Activated naive CD4-positive, alpha-beta T cell treated with anti-CD3 and anti-CD28 coated beads, Interleukin-2, amount 10 ng/mL, durations not matched to agents 7 days and 5 days (primary cell): ENCODE data around the gene PSMB10.
A peak's percentile ranks its signal among the peaks of the same experiment; 100 is the strongest.
"Not testable (repeated sequence)": the region's sequence is repeated elsewhere in the genome, so short reads cannot be mapped to it uniquely, and the experiment has no call there.

Source experiments
- CTCF ChIA-PET: fragments of 350-600 bp; sonication (Branson Sonifier 250); formaldehyde crosslinking; loops from one replicate; lab custom pipeline; 2021; ENCODE audit warnings: antibody characterized with exemption; lab: Charles Lee
- DNase-seq: peaks from one replicate; pipeline ENCODE4 v3.0.0-alpha.2; 2020
- H3K27ac Mint-ChIP-seq: one replicate; pipeline ENCODE4 v1.8.0; 2021; ENCODE audit warnings: mild to moderate bottlenecking, moderate library complexity, mixed read lengths
- H3K27me3 Mint-ChIP-seq: one replicate; pipeline ENCODE4 v1.8.0; 2021; ENCODE audit warnings: mild to moderate bottlenecking, mixed read lengths
- H3K36me3 Mint-ChIP-seq: one replicate; pipeline ENCODE4 v1.8.0; 2021; ENCODE audit warnings: mixed read lengths
- H3K4me1 Mint-ChIP-seq: one replicate; pipeline ENCODE4 v1.8.0; 2021; ENCODE audit warnings: mixed read lengths
- H3K4me3 Mint-ChIP-seq: one replicate; pipeline ENCODE4 v1.8.0; 2021; ENCODE audit warnings: mild to moderate bottlenecking, moderate library complexity, mixed read lengths
- H3K9me3 Mint-ChIP-seq: one replicate; pipeline ENCODE4 v1.8.0; 2021; ENCODE audit warnings: mixed read lengths

PSMB10 gene

DNA sequence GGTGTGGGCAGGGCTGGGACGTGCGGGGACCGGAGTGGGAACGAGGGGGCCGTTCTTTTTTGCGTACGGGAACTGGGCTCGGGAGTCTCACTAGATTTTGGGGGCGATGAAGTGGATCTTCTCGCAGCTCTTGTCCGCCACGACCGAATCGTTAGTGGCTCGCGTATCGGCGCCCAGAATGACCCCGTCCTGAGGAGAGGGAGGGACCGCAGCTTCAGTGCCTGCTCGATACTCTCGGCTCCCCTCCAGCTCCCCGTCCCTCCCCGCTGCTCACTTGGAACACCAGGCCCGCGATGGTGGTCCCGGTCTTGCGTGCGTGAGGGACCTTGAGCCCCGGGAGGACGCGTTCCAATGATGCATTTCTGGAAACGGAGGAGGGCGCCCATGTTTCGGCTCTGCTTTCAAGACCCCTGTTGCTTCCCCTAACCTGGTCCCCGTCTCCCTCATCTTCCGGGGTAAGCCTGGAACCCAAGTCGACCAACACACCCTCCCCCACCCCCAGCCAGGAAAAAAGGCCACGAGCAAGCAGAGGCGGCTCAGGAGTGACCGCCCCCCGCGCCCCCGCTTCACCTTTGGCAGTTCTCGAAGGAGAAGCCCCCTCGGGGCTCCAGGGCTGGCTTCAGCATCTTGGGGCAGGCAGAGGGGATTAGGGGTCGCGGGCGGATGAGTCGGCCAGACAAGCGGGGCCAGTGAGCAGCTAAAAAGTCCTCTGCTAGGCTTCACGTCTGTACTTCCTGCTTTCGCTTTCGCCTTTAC is at the start of gene PSMB10:
Gene PSMB10 (minus strand): TSS at position 727 of the 756 bp plus-strand sequence. CDS start 101 bp downstream, at position 626.
- Mint-ChIP-seq H3K9me3 (no peaks in the 10 kb centered on the region), H3K27ac (peak within 1 kb of the TSS; percentile 95), H3K36me3 (peaks cover 39% of the 10 kb centered on the region), H3K27me3 (no peaks in the 10 kb centered on the region), H3K4me3 (peak within 1 kb of the TSS; percentile 98), H3K4me1 (peaks cover 53% of the 10 kb centered on the region)
- CTCF ChIA-PET = interaction anchor here (0.6 to 2.7 kb wide), 11 partner anchors 10 to 865 kb away, joined by 3 to 11 read pairs (median 3); partner anchors contain the start of genes DDX28, DUS2 and NRN1L
- DNase-seq = no peak

DNA sequence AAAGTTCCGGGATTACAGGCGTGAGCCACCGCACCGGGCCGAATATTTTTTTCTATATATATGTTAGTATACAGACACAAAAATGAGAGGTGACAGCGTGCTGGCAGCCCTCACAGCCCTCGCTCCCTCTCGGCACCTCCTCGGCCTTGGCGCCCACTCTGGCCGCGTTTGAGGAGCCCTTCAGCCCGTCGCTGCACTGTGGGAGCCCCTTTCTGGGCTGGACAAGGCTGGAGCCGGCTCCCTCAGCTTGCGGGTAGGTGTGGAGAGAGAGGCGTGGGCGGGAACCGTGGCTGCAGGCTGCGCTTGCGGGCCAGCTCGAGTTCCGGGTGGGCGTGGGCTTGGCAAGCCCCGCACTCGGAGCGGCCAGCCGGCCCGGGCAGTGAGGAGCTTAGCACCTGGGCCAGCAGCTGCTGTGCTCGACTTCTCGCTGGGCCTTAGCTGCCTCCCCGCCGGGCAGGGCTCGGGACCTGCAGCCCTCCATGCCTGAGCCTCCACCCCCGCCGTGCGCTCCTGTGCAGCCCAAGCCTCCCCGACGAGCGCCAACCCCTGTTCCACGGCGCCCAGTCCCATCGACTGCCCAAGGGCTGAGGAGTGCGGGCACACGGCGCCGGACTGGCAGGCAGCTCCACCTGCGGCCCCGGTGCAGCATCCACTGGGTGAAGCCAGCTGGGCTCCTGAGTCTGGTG is 45.5 kb upstream of the PSMB10 start:
- DNase-seq = no peak
- Mint-ChIP-seq H3K27me3 (peaks cover 20% of the 10 kb centered on the region), H3K9me3 (no peaks in the 10 kb centered on the region), H3K4me3 (no peak overlapping the region), H3K4me1 (peaks cover 26% of the 10 kb centered on the region), H3K27ac (no peak overlapping the region), H3K36me3 (no peaks in the 10 kb centered on the region)
- CTCF ChIA-PET = interaction anchor here (1.1 to 2.1 kb wide), 6 partner anchors 12 to 98 kb away, joined by 3 to 8 read pairs (median 4); partner anchors contain the start of genes NRN1L and PSMB10

DNA sequence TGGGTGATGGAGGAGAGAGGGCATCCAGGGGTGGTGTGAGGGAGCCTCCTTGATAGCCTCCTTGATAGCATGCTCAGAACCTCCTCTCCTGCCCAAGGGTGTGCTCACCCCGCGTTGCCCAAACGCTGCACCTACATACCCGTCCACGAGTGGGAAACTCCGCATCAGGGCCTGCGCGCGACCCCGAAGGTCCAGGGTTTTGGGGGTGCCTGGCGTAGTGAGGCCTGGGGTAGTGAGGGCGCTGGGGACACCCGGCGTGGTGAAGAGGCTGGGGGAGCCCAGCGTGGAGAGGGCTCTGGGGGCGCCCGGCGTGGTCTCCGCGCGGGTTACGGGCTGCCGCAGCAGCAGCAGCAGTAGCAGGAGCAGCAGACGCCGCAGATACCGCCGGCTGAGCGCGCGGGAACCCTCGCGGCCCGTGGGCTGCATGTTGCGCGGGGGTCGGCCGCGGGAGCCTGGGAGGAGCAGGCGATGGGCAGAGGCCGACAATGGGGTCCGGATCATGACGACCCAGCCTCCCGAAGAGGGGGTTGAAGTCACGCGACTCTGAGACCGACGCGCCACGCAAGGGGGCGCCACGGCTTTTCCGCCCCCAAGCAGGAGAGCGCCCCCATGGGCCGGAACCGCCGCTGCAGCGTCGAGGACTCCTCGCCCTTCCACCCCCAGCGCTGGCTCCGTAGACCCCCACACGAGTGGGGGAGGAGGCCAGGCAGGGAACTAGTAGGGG is 43.5 kb upstream of the PSMB10 start, which contains the start of gene DPEP3:
Gene DPEP3 (minus strand): TSS at position 545 of the 724 bp plus-strand sequence. CDS start 119 bp downstream, at position 426.
- Mint-ChIP-seq H3K27me3 (peaks cover 40% of the 10 kb centered on the region), H3K4me3 (no peak within 1 kb of the TSS), H3K4me1 (peaks cover 26% of the 10 kb centered on the region), H3K27ac (no peak within 1 kb of the TSS), H3K36me3 (no peaks in the 10 kb centered on the region), H3K9me3 (no peaks in the 10 kb centered on the region)
- CTCF ChIA-PET = interaction anchor here (0.8 to 2.1 kb wide), 7 partner anchors 10 to 159 kb away, joined by 3 to 8 read pairs (median 3); no protein-coding TSS in a partner anchor
- DNase-seq = no peak

DNA sequence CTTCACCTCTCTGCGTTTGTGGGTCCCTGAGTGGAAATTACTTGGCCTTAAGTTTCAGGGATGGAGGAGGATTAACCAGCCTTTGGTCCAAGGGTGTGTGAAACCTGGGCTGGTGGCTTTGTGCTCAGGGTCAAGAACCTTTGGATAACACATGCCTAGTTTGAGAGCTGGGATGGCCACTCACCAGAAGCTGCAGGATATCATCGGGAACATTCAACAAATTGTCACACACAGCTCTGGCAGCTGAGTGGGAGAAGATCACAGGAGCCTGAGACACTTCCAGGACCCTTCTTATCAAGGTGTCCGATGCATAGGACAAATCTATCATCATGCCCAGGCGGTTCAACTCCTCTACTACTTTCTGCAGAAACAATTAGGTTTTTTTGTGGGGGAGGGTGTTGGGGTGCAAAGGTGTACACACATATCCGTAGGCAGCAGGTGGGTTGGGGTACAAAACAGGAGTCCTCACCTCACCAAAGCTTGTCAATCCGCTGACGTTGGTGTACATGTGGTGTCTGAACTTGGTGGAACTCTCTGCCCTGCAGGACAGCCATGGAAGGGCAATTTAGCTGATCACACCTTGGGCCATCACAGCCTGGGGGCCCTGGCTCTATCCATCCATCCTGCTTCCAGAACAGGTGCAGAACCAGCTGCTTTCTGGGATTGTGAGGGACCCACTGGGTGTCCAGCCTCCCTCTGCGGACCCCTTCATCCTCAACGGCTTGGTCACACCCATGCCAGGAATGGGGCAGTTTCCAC is 41.0 kb upstream of the PSMB10 start:
- Mint-ChIP-seq H3K4me3 (no peak overlapping the region), H3K9me3 (no peaks in the 10 kb centered on the region), H3K27me3 (peaks cover 52% of the 10 kb centered on the region), H3K4me1 (peaks cover under 1% of the 10 kb centered on the region), H3K36me3 (no peaks in the 10 kb centered on the region), H3K27ac (no peak overlapping the region)
- CTCF ChIA-PET = interaction anchor here (0.9 to 1.4 kb wide), 2 partner anchors 8 to 16 kb away, joined by 3 read pairs; no protein-coding TSS in a partner anchor
- DNase-seq = no peak

DNA sequence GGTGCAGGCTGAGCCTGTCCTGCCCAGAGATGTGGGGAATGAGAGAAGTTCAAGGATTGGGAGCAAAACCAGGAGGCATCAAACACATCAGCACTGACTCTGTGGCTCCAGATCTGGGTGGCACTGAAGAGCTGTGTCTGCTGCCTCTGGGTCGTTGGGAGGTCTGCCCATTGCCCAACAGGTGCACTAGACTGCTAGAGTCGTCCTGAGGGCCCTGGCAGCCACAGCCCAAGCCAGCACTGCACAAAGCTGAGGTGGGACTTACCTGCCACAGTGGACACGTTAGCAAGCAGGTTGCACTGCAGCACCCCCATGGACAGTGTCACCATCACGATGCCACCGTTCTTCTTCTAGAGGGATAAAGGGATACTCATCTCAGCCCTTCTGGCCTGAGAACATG is 40.4 kb upstream of the PSMB10 start:
- Mint-ChIP-seq H3K9me3 (no peaks in the 10 kb centered on the region), H3K4me3 (no peak overlapping the region), H3K4me1 (no peaks in the 10 kb centered on the region), H3K27me3 (peaks cover 59% of the 10 kb centered on the region), H3K27ac (no peak overlapping the region), H3K36me3 (no peaks in the 10 kb centered on the region)
- no peak for DNase-seq
- CTCF ChIA-PET = interaction anchor here (1.4 kb wide), 1 partner anchor 8 kb away, joined by 3 read pairs; no protein-coding TSS in a partner anchor

DNA sequence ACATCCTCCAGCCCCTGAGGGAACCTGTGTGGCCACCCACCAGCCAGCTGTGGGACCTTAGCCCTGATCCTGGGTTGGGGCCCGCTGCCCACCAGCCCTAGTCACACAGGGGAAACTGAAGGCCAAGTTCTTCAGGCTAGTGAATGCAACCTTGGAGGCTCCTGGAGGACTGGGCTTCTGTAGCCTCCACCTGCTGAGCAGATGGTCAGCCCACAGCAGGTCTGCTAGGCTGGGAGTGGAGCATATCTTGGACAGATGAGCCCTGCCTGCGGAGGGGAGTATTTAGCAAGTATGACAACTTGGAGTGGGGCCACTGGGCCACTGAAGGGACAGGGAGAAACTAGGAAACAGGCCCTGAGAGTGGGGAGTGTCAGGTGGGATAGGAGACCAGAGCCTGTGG is 39.6 kb upstream of the PSMB10 start:
- Mint-ChIP-seq H3K27ac (peak overlapping the region; percentile 45), H3K9me3 (no peaks in the 10 kb centered on the region), H3K4me3 (no peak overlapping the region), H3K4me1 (no peaks in the 10 kb centered on the region), H3K36me3 (no peaks in the 10 kb centered on the region), H3K27me3 (peaks cover 64% of the 10 kb centered on the region)
- CTCF ChIA-PET = no interaction called here
- no peak for DNase-seq

DNA sequence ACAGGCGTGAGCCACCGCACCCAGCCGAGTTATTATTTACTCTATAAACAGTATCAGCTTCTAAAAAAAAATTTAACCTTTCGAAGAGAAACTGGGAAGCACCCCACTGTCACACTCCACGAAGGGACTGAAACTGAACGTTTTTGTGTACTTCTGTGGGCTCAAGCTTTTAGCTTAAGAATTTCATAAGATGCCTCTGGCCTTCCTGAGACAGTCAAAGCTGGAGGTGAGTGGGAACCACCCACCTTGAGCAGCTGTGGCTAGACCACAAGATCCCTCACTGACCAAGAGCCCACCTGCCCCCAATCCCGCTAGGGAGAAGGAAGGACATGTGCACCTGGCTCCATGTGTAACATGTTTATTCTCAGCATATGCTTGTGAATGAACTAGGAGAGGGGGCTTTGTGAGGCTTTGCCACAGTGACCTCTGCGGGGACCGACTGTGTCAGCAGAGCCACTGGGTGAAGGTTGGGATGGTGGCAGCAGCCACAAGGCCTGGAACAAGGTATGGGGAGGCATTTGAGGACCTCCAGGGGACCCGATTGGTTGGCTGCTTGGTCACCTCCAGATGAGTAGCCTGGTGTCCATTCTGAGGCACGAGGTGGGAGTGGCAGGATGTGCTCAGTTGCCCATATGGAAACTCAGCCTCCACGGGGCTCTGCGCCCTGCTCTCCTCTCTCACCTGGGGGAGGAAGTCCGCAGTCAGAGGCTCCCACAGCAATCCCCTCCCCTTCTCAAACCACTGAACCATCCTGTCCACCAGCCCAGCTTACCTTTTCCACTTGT is 38.9 kb upstream of the PSMB10 start:
- H3K27me3 Mint-ChIP-seq = peaks cover 71% of the 10 kb centered on the region
- H3K4me3 Mint-ChIP-seq = no peak overlapping the region
- no peaks in the 10 kb centered on the region for H3K36me3 Mint-ChIP-seq
- H3K27ac Mint-ChIP-seq = no peak overlapping the region
- no peaks in the 10 kb centered on the region for H3K4me1 Mint-ChIP-seq
- H3K9me3 Mint-ChIP-seq = no peaks in the 10 kb centered on the region
- CTCF ChIA-PET = interaction anchor here (1.1 kb wide), 1 partner anchor 66 kb away, joined by 6 read pairs; no protein-coding TSS in a partner anchor
- no peak for DNase-seq

DNA sequence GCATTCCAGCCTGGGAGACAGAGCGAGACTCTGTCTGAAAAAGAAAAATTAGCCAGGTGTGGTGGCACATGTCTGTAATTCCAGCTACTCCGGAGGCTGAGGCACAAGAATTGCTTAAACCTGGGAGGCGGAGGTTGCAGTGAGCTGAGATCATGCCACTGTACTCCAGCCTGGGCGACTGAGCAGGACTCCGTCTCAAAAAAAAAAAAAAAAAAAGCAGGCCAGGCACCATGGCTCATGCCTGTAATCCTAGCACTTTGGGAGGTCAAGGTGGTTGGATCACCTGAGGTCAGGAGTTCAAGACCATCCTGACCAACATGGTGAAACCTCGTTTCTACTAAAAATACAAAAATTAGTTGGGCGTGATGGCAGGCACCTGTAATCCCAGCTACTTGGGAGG is 35.6 kb upstream of the PSMB10 start:
- H3K9me3 Mint-ChIP-seq, H3K4me3 Mint-ChIP-seq, H3K36me3 Mint-ChIP-seq, CTCF ChIA-PET, H3K27ac Mint-ChIP-seq, DNase-seq: not testable (repeated sequence)
- peaks cover 53% of the 10 kb centered on the region for H3K27me3 Mint-ChIP-seq
- peaks cover 15% of the 10 kb centered on the region for H3K4me1 Mint-ChIP-seq

DNA sequence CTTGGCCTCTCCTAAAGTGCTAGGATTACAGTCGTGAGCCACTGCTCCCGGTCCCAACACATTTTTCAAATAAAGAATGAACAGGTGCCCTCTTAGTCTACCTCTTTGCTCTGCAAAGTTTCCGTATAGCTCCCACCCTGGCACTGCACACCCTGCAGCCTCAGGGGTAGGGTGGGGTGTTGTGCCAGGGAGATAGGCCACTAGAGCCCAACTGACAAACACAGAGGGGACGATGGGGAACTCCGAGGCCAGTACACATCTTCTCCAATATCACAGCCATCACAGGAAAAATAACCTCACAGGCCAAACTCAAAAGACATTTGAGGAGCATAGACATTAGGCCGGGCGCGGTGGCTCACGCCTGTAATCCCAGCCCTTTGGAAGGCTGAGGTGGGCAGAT is 34.5 kb upstream of the PSMB10 start:
- CTCF ChIA-PET = no interaction called here
- Mint-ChIP-seq H3K36me3 (no peaks in the 10 kb centered on the region), H3K27ac (no peak overlapping the region), H3K9me3 (no peaks in the 10 kb centered on the region), H3K4me1 (peaks cover 27% of the 10 kb centered on the region), H3K27me3 (peaks cover 41% of the 10 kb centered on the region), H3K4me3 (peak overlapping the region; percentile 26)
- no peak for DNase-seq

DNA sequence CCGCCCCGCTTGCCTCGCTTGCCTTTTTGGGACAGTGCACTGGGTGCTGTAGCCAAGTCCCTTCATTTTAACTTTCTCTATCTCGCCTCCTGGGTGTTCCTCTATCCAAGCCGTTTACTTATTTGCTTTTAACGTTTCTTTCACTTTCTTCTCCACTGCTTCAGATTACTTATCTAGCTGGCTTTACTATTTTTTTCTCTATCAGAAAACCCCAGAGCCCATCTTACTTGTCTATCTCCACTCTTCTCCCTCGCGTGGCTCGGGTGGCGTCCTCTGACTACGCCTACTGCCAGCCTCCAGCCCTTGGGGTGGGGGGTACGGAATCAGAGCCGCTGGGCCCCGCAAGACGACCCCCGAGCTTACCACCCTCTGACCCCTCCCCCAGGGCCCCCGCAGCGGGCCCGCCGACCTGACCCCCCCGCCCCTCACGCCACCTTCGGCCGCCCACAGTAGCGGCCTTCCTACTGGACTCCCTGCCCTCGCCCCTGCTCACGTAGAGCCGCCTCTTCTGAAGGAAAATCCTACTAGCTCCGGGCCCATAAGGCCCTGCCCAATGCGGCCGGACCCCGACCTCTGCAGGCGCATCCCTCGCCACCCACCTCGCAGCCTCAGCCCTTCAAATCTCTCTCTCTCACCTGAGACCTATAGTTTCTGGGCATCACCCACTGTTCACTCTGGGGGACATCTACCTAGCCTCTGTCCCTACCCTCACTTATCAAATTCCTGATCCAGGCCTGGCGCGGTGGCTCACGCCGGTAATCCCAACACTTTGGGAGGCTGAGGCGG is 32.8 kb upstream of the PSMB10 start:
- no peaks in the 10 kb centered on the region for H3K36me3 Mint-ChIP-seq
- CTCF ChIA-PET = interaction anchor here (0.8 to 1.4 kb wide), 3 partner anchors 8 to 71 kb away, joined by 3 to 5 read pairs (median 3); partner anchors contain the start of genes DDX28 and DUS2
- DNase-seq = peak; percentile 41

DNA sequence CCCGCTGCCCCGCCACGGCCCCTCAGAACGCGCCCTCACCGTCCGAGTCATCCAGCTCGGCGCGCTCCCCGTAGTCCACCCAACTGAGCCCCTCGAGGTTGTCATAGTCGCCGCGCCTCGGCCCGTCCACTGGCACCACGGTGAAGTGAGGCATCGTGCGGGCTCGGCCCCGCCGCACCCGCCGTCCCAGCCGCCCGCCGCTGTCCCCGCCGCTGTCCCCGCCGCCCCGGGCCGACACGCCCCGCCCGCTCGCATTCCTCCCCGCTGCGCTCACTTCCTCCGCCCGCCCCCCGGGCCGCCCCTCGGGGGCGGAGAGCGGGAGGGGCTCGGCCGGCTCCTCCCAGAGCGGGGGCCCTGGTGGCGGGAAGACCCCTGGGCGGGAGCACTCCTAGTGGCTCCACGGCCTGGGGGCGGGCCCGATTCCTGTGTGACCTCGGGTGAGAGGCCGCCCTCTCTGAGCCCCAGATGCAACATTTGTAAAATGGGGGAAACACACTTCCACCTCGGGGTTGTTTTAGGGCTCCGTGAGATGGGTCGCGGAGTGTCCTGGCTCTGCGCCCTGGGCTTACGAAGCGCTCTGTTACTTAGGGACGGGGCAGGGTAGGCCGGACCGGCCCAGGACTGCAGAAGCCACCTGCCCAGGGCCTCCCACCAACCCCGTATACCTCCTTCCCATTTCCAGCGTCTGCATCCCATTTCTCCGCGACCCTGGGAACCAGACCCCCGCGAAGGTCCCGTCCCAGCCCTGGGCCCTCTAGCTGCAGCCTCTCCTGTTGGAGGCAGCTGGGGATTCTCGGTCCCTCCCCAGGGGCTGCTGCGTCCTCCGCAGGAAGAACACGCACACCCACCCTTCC is 32.0 kb upstream of the PSMB10 start, which contains the start of gene SLC12A4:
Gene SLC12A4 (minus strand): TSS at position 238 of the 854 bp plus-strand sequence. CDS start 84 bp downstream, at position 154.
- H3K36me3 Mint-ChIP-seq = no peaks in the 10 kb centered on the region
- peak within 1 kb of the TSS; percentile 93 for H3K27ac Mint-ChIP-seq
- no peaks in the 10 kb centered on the region for H3K9me3 Mint-ChIP-seq
- peaks cover 33% of the 10 kb centered on the region for H3K4me1 Mint-ChIP-seq
- peak; percentile 92 for DNase-seq
- peak within 1 kb of the TSS; percentile 100 for H3K4me3 Mint-ChIP-seq
- peaks cover 23% of the 10 kb centered on the region for H3K27me3 Mint-ChIP-seq
- CTCF ChIA-PET = interaction anchor here (0.8 to 1.4 kb wide), 3 partner anchors 9 to 72 kb away, joined by 3 to 5 read pairs (median 3); partner anchors contain the start of genes DDX28 and DUS2

More for the DNA sequence above, 32.8 kb upstream of the PSMB10 start:
- peak overlapping the region; percentile 93 for H3K27ac Mint-ChIP-seq
- peak overlapping the region; percentile 100 for H3K4me3 Mint-ChIP-seq
- H3K4me1 Mint-ChIP-seq = peaks cover 33% of the 10 kb centered on the region
- H3K9me3 Mint-ChIP-seq = no peaks in the 10 kb centered on the region
- peaks cover 25% of the 10 kb centered on the region for H3K27me3 Mint-ChIP-seq
